SK-N-SH treated with all-trans-retinoic acid at 6 μM for 48 hours (cell line): ENCODE results near the gene CSF2RB.

Experiments
- ARNTL ChIP-seq: fragments of 450-650 bp; formaldehyde crosslinking; IDR thresholded peaks from 2 replicates; pipeline ENCODE4 v1.5.0; 2020; ENCODE audit warnings: low read depth, mild to moderate bottlenecking, moderate library complexity, borderline replicate concordance
- BACH2 ChIP-seq: fragments of 250-450 bp; sonication (Bioruptor Pico); IDR thresholded peaks from 2 replicates; pipeline ENCODE4 v1.9.0; 2021; ENCODE audit warnings: mild to moderate bottlenecking, borderline replicate concordance
- CREB5 ChIP-seq: fragments of 250-450 bp; sonication (Bioruptor Pico); IDR thresholded peaks from 2 replicates; pipeline ENCODE4 v1.5.1; 2020; ENCODE audit warnings: low read depth, mild to moderate bottlenecking, moderate library complexity
- CSRNP3 ChIP-seq: fragments of 250-450 bp; sonication (Bioruptor Pico); IDR thresholded peaks from 2 replicates; pipeline ENCODE4 v1.5.1; 2021; ENCODE audit warnings: mild to moderate bottlenecking, moderate library complexity
- GLIS3 ChIP-seq: fragments of 250-450 bp; sonication (Bioruptor Pico); IDR thresholded peaks from 2 replicates; pipeline ENCODE4 v1.5.0; 2020; ENCODE audit warnings: mild to moderate bottlenecking, moderate library complexity
- RARB ChIP-seq: fragments of 250-450 bp; sonication (Bioruptor Pico); IDR thresholded peaks from 2 replicates; pipeline ENCODE4 v1.8.0; 2021; ENCODE audit warnings: mild to moderate bottlenecking, moderate library complexity
- SNAI2 ChIP-seq: fragments of 250-450 bp; sonication (Bioruptor Pico); IDR thresholded peaks from 2 replicates; pipeline ENCODE4 v1.5.0; 2020; ENCODE audit warnings: mild to moderate bottlenecking, moderate library complexity

- TF ChIP-seq GLIS3 (CRISPR knock-in tag) (no peak), CSRNP3 (CRISPR knock-in tag) (no peak), BACH2 (CRISPR knock-in tag) (no peak), RARB (no peak), SNAI2 (no peak), CREB5 (no peak), ARNTL (no peak)
These were observed 21.8 kb upstream of the CSF2RB start for GRCh38 chr22:36891646-36892045.
